Measurements from ENCODE around the gene PUS10.

PUS10 gene

GRCh38 chr2:60898567-60898966 lies 119.5 kb downstream of the PUS10 start:
- Histone ChIP-seq H4K20me1 (ENCODE audit: insufficient read depth, low read length) (no peaks in the 10 kb centered on the region), H3K27me3 (ENCODE audit: insufficient read depth, low read length, poor library complexity) (no peaks in the 10 kb centered on the region), H2AFZ (ENCODE audit: low read depth, low read length) (no peak overlapping the region), H3K36me3 (ENCODE audit: insufficient read depth, low read length) (peaks cover 57% of the 10 kb centered on the region), H3K9ac (ENCODE audit: low read depth, low read length) (no peak overlapping the region), H3K9me3 (ENCODE audit: insufficient read depth, low read length, severe bottlenecking) (no peaks in the 10 kb centered on the region), H3K4me1 (ENCODE audit: insufficient read depth, low read length) (no peaks in the 10 kb centered on the region), H3K79me2 (ENCODE audit: insufficient read depth, low read length) (no peaks in the 10 kb centered on the region), H3K27ac (ENCODE audit: low read length) (no peak overlapping the region), H3K4me3 (ENCODE audit: low read depth in 1 of 2, low read length in 2 of 2) (no peak overlapping the region), H3K4me2 (ENCODE audit: insufficient read depth, low read length) (no peak overlapping the region)
- no peak for TF ChIP-seq CTCF (IDR thresholded peaks at IDR 0.05; ENCODE audit: borderline replicate concordance, extremely low read depth, low read length, poor library complexity, severe bottlenecking)
- TF ChIP-seq EZH2 (IDR thresholded peaks at IDR 0.05; ENCODE audit: borderline replicate concordance, low read depth, low read length, severe bottlenecking) = no peak
- no peak for DNase-seq
- ATAC-seq (ENCODE audit: insufficient read depth, low read depth) = no peak

Data from DND-41 (cell line).